Loucy (cell line): ENCODE measurements around the gene PTCH1.

Experiments used
- H2AFZ ChIP-seq: fragments of 200-600 bp; sonication (generic); 2 replicates; pipeline ENCODE4 v1.6.0; 2016; ENCODE audit warnings: antibody characterized with exemption, mild to moderate bottlenecking, low read length, moderate library complexity
- H3F3A ChIP-seq: fragments of 200-600 bp; 2 replicates; pipeline ENCODE4 v1.6.0; 2016; ENCODE audit warnings: antibody characterized with exemption, low read depth, mild to moderate bottlenecking
- H3K27me3 ChIP-seq: fragments of 200-600 bp; sonication (generic); 2 replicates; pipeline ENCODE4 v1.6.1; 2014; ENCODE audit warnings: low read length, mild to moderate bottlenecking; ENCODE audit not compliant: insufficient read depth, poor library complexity, severe bottlenecking
- H3K36me3 ChIP-seq: fragments of 200-600 bp; sonication (generic); 2 replicates; pipeline ENCODE4 v1.6.1; 2016; ENCODE audit warnings: low read length; ENCODE audit not compliant: insufficient read depth
- H3K4me1 ChIP-seq: fragments of 200-600 bp; sonication (generic); 2 replicates; pipeline ENCODE4 v1.5.1; 2014; ENCODE audit warnings: low read length, mild to moderate bottlenecking; ENCODE audit not compliant: insufficient read depth, poor library complexity, severe bottlenecking
- H3K4me2 ChIP-seq: fragments of 200-600 bp; sonication (generic); 2 replicates; pipeline ENCODE4 v1.6.0; 2014; ENCODE audit warnings: antibody characterized with exemption, low read length, low read depth, mild to moderate bottlenecking; ENCODE audit not compliant: poor library complexity, severe bottlenecking
- H3K4me3 ChIP-seq: fragments of 200-600 bp; sonication (generic); 2 replicates; pipeline ENCODE4 v1.5.1; 2014; ENCODE audit warnings: low read length, mild to moderate bottlenecking, mixed read lengths; ENCODE audit not compliant: poor library complexity, severe bottlenecking
- H3K79me2 ChIP-seq: fragments of 200-600 bp; sonication (generic); 2 replicates; pipeline ENCODE4 v1.6.1; 2014; ENCODE audit warnings: low read length; ENCODE audit not compliant: insufficient read depth
- H3K9ac ChIP-seq: fragments of 200-600 bp; sonication (generic); 2 replicates; pipeline ENCODE4 v1.6.0; 2014; ENCODE audit warnings: mild to moderate bottlenecking, low read depth, low read length, moderate library complexity; ENCODE audit not compliant: poor library complexity, severe bottlenecking
- H3K9me2 ChIP-seq: fragments of 200-600 bp; sonication (generic); replicated peaks from 2 replicates; pipeline ENCODE4 v1.6.1; 2016; ENCODE audit warnings: low read depth, low read length, mixed read lengths
- H3K9me3 ChIP-seq: fragments of 200-600 bp; sonication (generic); 2 replicates; pipeline ENCODE4 v1.6.1; 2014; ENCODE audit warnings: mild to moderate bottlenecking, antibody characterized with exemption, low read length, low read depth; ENCODE audit not compliant: insufficient read depth
- H4K20me1 ChIP-seq: fragments of 200-600 bp; sonication (generic); 2 replicates; pipeline ENCODE4 v1.6.0; 2014; ENCODE audit warnings: antibody characterized with exemption, low read length, mild to moderate bottlenecking; ENCODE audit not compliant: insufficient read depth, poor library complexity, severe bottlenecking
- CTCF ChIP-seq: fragments of 200-600 bp; sonication (generic); conservative IDR thresholded peaks from 2 replicates; pipeline ENCODE4 v1.5.1; 2014; ENCODE audit warnings: mild to moderate bottlenecking, antibody characterized with exemption, low read length
- EZH2phosphoT487 ChIP-seq: fragments of 200-600 bp; IDR thresholded peaks from 2 replicates; pipeline ENCODE4 v1.6.1; 2018; ENCODE audit warnings: antibody characterized with exemption, mild to moderate bottlenecking, moderate library complexity, borderline replicate concordance

PTCH1 gene

GRCh38 chr9:95486318-95486717 is 30.5 kb downstream of the PTCH1 start:
- Histone ChIP-seq H3K9ac (no peak overlapping the region), H3K9me2 (no peaks in the 10 kb centered on the region), H3K9me3 (no peaks in the 10 kb centered on the region), H3K79me2 (no peaks in the 10 kb centered on the region), H3K27me3 (no peaks in the 10 kb centered on the region), H3K4me1 (no peaks in the 10 kb centered on the region), H4K20me1 (no peaks in the 10 kb centered on the region), H3K4me2 (no peak overlapping the region), H3F3A (no peaks in the 10 kb centered on the region), H3K36me3 (no peaks in the 10 kb centered on the region), H3K4me3 (no peak overlapping the region), H2AFZ (no peak overlapping the region)
- TF ChIP-seq CTCF = no peak
- no peak for TF ChIP-seq EZH2phosphoT487

GRCh38 chr9:95484225-95484624 is 32.5 kb downstream of the PTCH1 start:
- no peaks in the 10 kb centered on the region for H4K20me1 ChIP-seq
- H3K9ac ChIP-seq = no peak overlapping the region
- H3K4me2 ChIP-seq = no peak overlapping the region
- H3K9me2 ChIP-seq = no peaks in the 10 kb centered on the region
- peaks cover 3% of the 10 kb centered on the region for H3K4me1 ChIP-seq
- no peaks in the 10 kb centered on the region for H3K9me3 ChIP-seq
- H2AFZ ChIP-seq = no peak overlapping the region
- no peaks in the 10 kb centered on the region for H3K27me3 ChIP-seq
- no peaks in the 10 kb centered on the region for H3F3A ChIP-seq
- no peak overlapping the region for H3K4me3 ChIP-seq
- TF ChIP-seq CTCF = no peak
- TF ChIP-seq EZH2phosphoT487 = no peak
- no peaks in the 10 kb centered on the region for H3K36me3 ChIP-seq
- H3K79me2 ChIP-seq = no peaks in the 10 kb centered on the region

- H3K4me3 ChIP-seq = no peak overlapping the region
- no peaks in the 10 kb centered on the region for H3F3A ChIP-seq
- no peaks in the 10 kb centered on the region for H3K79me2 ChIP-seq
- H4K20me1 ChIP-seq = no peaks in the 10 kb centered on the region
- no peaks in the 10 kb centered on the region for H3K27me3 ChIP-seq
- H3K9ac ChIP-seq = no peak overlapping the region
- H3K9me2 ChIP-seq = no peaks in the 10 kb centered on the region
- H3K4me2 ChIP-seq = no peak overlapping the region
- no peaks in the 10 kb centered on the region for H3K36me3 ChIP-seq
- no peak overlapping the region for H2AFZ ChIP-seq
- TF ChIP-seq CTCF = no peak
- TF ChIP-seq EZH2phosphoT487 = no peak
- no peaks in the 10 kb centered on the region for H3K9me3 ChIP-seq
- peaks cover 3% of the 10 kb centered on the region for H3K4me1 ChIP-seq
Observed at GRCh38 chr9:95483431-95483830, 33.3 kb downstream of the PTCH1 start.
